SU-DHL-6 (cell line): ENCODE measurements around the gene SNN.

ENCODE experiments used
- CTCF ChIP-seq: fragments of 200-600 bp; sonication (generic); IDR thresholded peaks from one replicate; pipeline ENCODE4 v1.5.1; 2017; ENCODE audit warnings: antibody characterized with exemption, mild to moderate bottlenecking, low read length, moderate library complexity; ENCODE audit not compliant: insufficient read depth, poor library complexity, severe bottlenecking
- EZH2phosphoT487 ChIP-seq: fragments of 200-600 bp; sonication (generic), shearing (Covaris generic); conservative IDR thresholded peaks from 2 replicates; pipeline ENCODE4 v1.6.1; 2018; ENCODE audit warnings: mild to moderate bottlenecking, antibody characterized with exemption, low read length, moderate library complexity, mixed read lengths

GRCh38 chr16:11632455-11632939, 35.8 kb upstream of the SNN start:
- TF ChIP-seq CTCF (no peak), EZH2phosphoT487 (no peak)
